Lung (tissue), 12 donors: Measurements from ENCODE around the gene PAH. TPM values are rescaled to one million over a fixed set of nuclear protein-coding genes. Genes with fewer than 3 reads are reported as not detected.

Source experiments
- ATAC-seq: fragments of 200-7000 bp; cut with Tn5 transposase; one replicate; pipeline ENCODE4 v1.9.1; 2020; ENCODE audit warnings: moderate number of reproducible peaks; ENCODE audit not compliant: insufficient read depth, low FRiP score
- DNase-seq, 3 donors: peaks; one replicate each; pipeline ENCODE4 v3.0.0-alpha.2; 2013 to 2017
- H3K27ac ChIP-seq, 2 donors: one replicate each; pipeline ENCODE4 v1.5.1; 2013; ENCODE audit warnings: mild to moderate bottlenecking in 2 of 2, moderate library complexity in 2 of 2, control low read depth in 1 of 2, inconsistent platforms in 1 of 2, low read depth in 1 of 2, low read length in 1 of 2
- H3K27me3 ChIP-seq, 3 donors: one replicate each; pipeline ENCODE4 v1.5.1; 2013; ENCODE audit warnings: low read length in 2 of 3; ENCODE audit not compliant: control insufficient read depth in 3 of 3, insufficient read depth in 3 of 3
- H3K36me3 ChIP-seq, 4 donors: one replicate each; pipeline ENCODE4 v1.5.1; 2013; ENCODE audit warnings: low read length in 4 of 4, mild to moderate bottlenecking in 1 of 4, moderate library complexity in 1 of 4; ENCODE audit not compliant: control insufficient read depth in 4 of 4, insufficient read depth in 4 of 4
- H3K4me1 ChIP-seq, 5 donors: one replicate each; pipeline ENCODE4 v1.5.1; 2013; ENCODE audit warnings: low read length in 5 of 5, mild to moderate bottlenecking in 2 of 5, moderate library complexity in 1 of 5; ENCODE audit not compliant: control insufficient read depth in 5 of 5, insufficient read depth in 5 of 5
- H3K4me3 ChIP-seq: one replicate; pipeline ENCODE4 v1.5.1; 2013; ENCODE audit warnings: mild to moderate bottlenecking, control low read depth, moderate library complexity
- H3K9ac ChIP-seq, 2 donors: one replicate each; pipeline ENCODE4 v1.5.1; 2013; ENCODE audit warnings: low read length in 2 of 2, control low read depth in 1 of 2; ENCODE audit not compliant: insufficient read depth in 1 of 2
- H3K9me3 ChIP-seq, 4 donors: one replicate each; pipeline ENCODE4 v1.5.1; 2013; ENCODE audit warnings: low read length in 3 of 4, mild to moderate bottlenecking in 1 of 4, moderate library complexity in 1 of 4; ENCODE audit not compliant: control insufficient read depth in 4 of 4, insufficient read depth in 3 of 4
- CTCF ChIP-seq: IDR thresholded peaks from 2 replicates; pipeline ENCODE4 v1.5.1; 2012; ENCODE audit warnings: mild to moderate bottlenecking; ENCODE audit errors: control extremely low read depth, extremely low read depth
- WGBS, 2 donors: extraction: QIAGEN DNeasy Blood & Tissue Kit; methylation state at CpG; one replicate each; pipeline ENCODE4 v1.1.7; 2013; 5-methylcytosine and 5-hydroxymethylcytosine counted together
- polyA plus RNA-seq, 2 donors: library from polyadenylated mRNA; stranded (reverse); fragments of 200-250 nt; gene quantifications; one replicate each; pipeline ENCODE4 v1.2.1, GENCODE V29; 2013
- total RNA-seq, 2 donors: library from RNA; depleted of rRNA in 1 of 2; stranded (reverse); fragments of >200 nt in 1 of 2; gene quantifications; one replicate each; pipeline ENCODE4 v1.2.1, GENCODE V29; 2014 to 2021
- donor health status: control.
- donor health status: control.
- donor health status: Bipolar disorder and iron deficiency.
- donor health status: healthy.
- donor health status: DM: yes; HTN: yes; CAD: no.

Gene PAH
- total and polyA plus RNA-seq, 4 donors = 0.06 to 0.64 (median 0.57) TPM; not detected in 1

- no peaks in the 10 kb centered on the region for H3K36me3 ChIP-seq
- H3K9ac ChIP-seq = no peak overlapping the region
- peaks cover 7 to 81% (median 77%) of the 10 kb centered on the region in 3 donors for H3K27me3 ChIP-seq
- H3K4me3 ChIP-seq = no peak overlapping the region
- TF ChIP-seq CTCF = no peak
- no peak for ATAC-seq
- H3K9me3 ChIP-seq = peaks cover 0 to 3% (median 0%) of the 10 kb centered on the region in 4 donors
- DNase-seq = no peak
- H3K4me1 ChIP-seq = peaks cover 0 to 7% (median 0%) of the 10 kb centered on the region in 5 donors
- H3K27ac ChIP-seq = no peak overlapping the region
These were observed 36.2 kb upstream of the PAH start for GRCh38 chr12:102953221-102953620.

GRCh38 chr12:102951841-102952240, 34.8 kb upstream of the PAH start:
- no peaks in the 10 kb centered on the region for H3K36me3 ChIP-seq
- no peak overlapping the region for H3K27ac ChIP-seq
- ATAC-seq (no peak), DNase-seq (no peak)
- no peak for TF ChIP-seq CTCF
- no peak overlapping the region for H3K4me3 ChIP-seq
- 34 to 44% methylated on average over 9 of the region's 9 CpGs for WGBS, 2 donors
- H3K4me1 ChIP-seq = peaks cover 0 to 5% (median 0%) of the 10 kb centered on the region in 5 donors
- no peak overlapping the region for H3K9ac ChIP-seq
- H3K27me3 ChIP-seq = peaks cover 0 to 76% (median 74%) of the 10 kb centered on the region in 3 donors
- H3K9me3 ChIP-seq = peaks cover 0 to 3% (median 0%) of the 10 kb centered on the region in 4 donors

GRCh38 chr12:102950950-102951619, 34.0 kb upstream of the PAH start:
- H3K9me3 ChIP-seq = peaks cover 0 to 6% (median 0%) of the 10 kb centered on the region in 4 donors
- TF ChIP-seq CTCF = no peak
- ATAC-seq (no peak), DNase-seq (no peak)
- 5 to 9% methylated on average over 21 of the region's 21 CpGs for WGBS, 2 donors
- H3K36me3 ChIP-seq = no peaks in the 10 kb centered on the region
- peaks cover 0 to under 1% (median 0%) of the 10 kb centered on the region in 5 donors for H3K4me1 ChIP-seq
- H3K27me3 ChIP-seq = peaks cover 0 to 71% (median 71%) of the 10 kb centered on the region in 3 donors
- no peak overlapping the region for H3K9ac ChIP-seq
- H3K4me3 ChIP-seq = no peak overlapping the region
- no peak overlapping the region for H3K27ac ChIP-seq
